H9 (cell line): ENCODE results near the gene SLC9A4. TPM values are rescaled to one million over a fixed set of nuclear protein-coding genes. Genes with fewer than 3 reads are reported as not detected.

Experiments
- DNase-seq: peaks from one replicate; pipeline ENCODE4 v3.0.0-alpha.2; 2017
- H2AFZ ChIP-seq: one replicate; pipeline ENCODE4 v1.6.1; 2013; ENCODE audit warnings: mild to moderate bottlenecking, low read length, control low read depth, moderate library complexity
- H2AK5ac ChIP-seq: 2 replicates; pipeline ENCODE4 v1.6.1; 2013; ENCODE audit warnings: low read length, control low read depth, mixed read lengths; ENCODE audit not compliant: insufficient read length
- H2BK120ac ChIP-seq: one replicate; pipeline ENCODE4 v1.6.1; 2013; ENCODE audit warnings: low read depth, mild to moderate bottlenecking, low read length, control low read depth, inconsistent platforms; ENCODE audit not compliant: poor library complexity, severe bottlenecking
- H2BK12ac ChIP-seq: 2 replicates; pipeline ENCODE4 v1.6.1; 2013; ENCODE audit warnings: low read length, control low read depth, mixed read lengths, low read depth; ENCODE audit not compliant: insufficient read length
- H2BK15ac ChIP-seq: 2 replicates; pipeline ENCODE4 v1.6.1; 2013; ENCODE audit warnings: low read depth, low read length, control low read depth
- H2BK20ac ChIP-seq: one replicate; pipeline ENCODE4 v1.6.1; 2013; ENCODE audit warnings: low read depth, mild to moderate bottlenecking, low read length, control low read depth, inconsistent platforms; ENCODE audit not compliant: poor library complexity, severe bottlenecking
- H2BK5ac ChIP-seq: 2 replicates; pipeline ENCODE4 v1.6.1; 2013; ENCODE audit warnings: low read length, control low read depth, mixed read lengths; ENCODE audit not compliant: insufficient read length
- H3K14ac ChIP-seq: 2 replicates; pipeline ENCODE4 v1.6.1; 2013; ENCODE audit warnings: low read length, control low read depth; ENCODE audit not compliant: insufficient read depth
- H3K18ac ChIP-seq: 2 replicates; pipeline ENCODE4 v1.6.1; 2013; ENCODE audit warnings: low read depth, mild to moderate bottlenecking, mixed read lengths, low read length, control low read depth; ENCODE audit not compliant: insufficient read length
- H3K23ac ChIP-seq: 2 replicates; pipeline ENCODE4 v1.6.1; 2013; ENCODE audit warnings: low read length, control low read depth, mixed read lengths, low read depth; ENCODE audit not compliant: insufficient read length
- H3K23me2 ChIP-seq: 2 replicates; pipeline ENCODE4 v1.6.1; 2013; ENCODE audit warnings: low read depth, mild to moderate bottlenecking, mixed read lengths, low read length, control low read depth; ENCODE audit not compliant: insufficient read length, poor library complexity, severe bottlenecking
- H3K27ac ChIP-seq: 2 replicates; pipeline ENCODE4 v1.5.1; 2013; ENCODE audit warnings: low read length, control low read depth, mixed read lengths, low read depth; ENCODE audit not compliant: insufficient read length
- H3K27me3 ChIP-seq: 2 replicates; pipeline ENCODE4 v1.6.1; 2013; ENCODE audit warnings: low read length, control low read depth, inconsistent platforms; ENCODE audit not compliant: insufficient read depth
- H3K4ac ChIP-seq: 2 replicates; pipeline ENCODE4 v1.6.1; 2013; ENCODE audit warnings: low read depth, mild to moderate bottlenecking, control low read depth, inconsistent platforms, low read length, moderate library complexity
- H3K4me1 ChIP-seq: 2 replicates; pipeline ENCODE4 v1.6.1; 2013; ENCODE audit warnings: low read length, control low read depth, inconsistent platforms; ENCODE audit not compliant: insufficient read depth
- H3K4me2 ChIP-seq: 2 replicates; pipeline ENCODE4 v1.6.1; 2013; ENCODE audit warnings: low read length, control low read depth, mixed read lengths; ENCODE audit not compliant: insufficient read length, insufficient read depth
- H3K56ac ChIP-seq: 2 replicates; pipeline ENCODE4 v1.6.1; 2013; ENCODE audit warnings: low read depth, mild to moderate bottlenecking, mixed read lengths, low read length, control low read depth; ENCODE audit not compliant: insufficient read length
- H3K79me1 ChIP-seq: 2 replicates; pipeline ENCODE4 v1.6.1; 2013; ENCODE audit warnings: low read depth, mild to moderate bottlenecking, moderate library complexity, low read length, control low read depth, inconsistent platforms; ENCODE audit not compliant: insufficient read depth, poor library complexity, severe bottlenecking
- H3K79me2 ChIP-seq: 2 replicates; pipeline ENCODE4 v1.6.1; 2013; ENCODE audit warnings: low read length, control low read depth, inconsistent platforms; ENCODE audit not compliant: insufficient read depth
- H3K9ac ChIP-seq: 2 replicates; pipeline ENCODE4 v1.6.1; 2013; ENCODE audit warnings: low read length, control low read depth, mixed read lengths; ENCODE audit not compliant: insufficient read length; ENCODE audit errors: extremely low read depth
- H3K9me3 ChIP-seq: one replicate; pipeline ENCODE4 v1.6.1; 2013; ENCODE audit warnings: low read depth, low read length, inconsistent platforms; ENCODE audit not compliant: control insufficient read depth
- H3T11ph ChIP-seq: one replicate; pipeline ENCODE4 v1.6.1; 2013; ENCODE audit warnings: mild to moderate bottlenecking, low read length, control low read depth, inconsistent platforms
- H4K20me1 ChIP-seq: one replicate; pipeline ENCODE4 v1.6.1; 2013; ENCODE audit not compliant: control insufficient read depth, insufficient read length, insufficient read depth
- H4K5ac ChIP-seq: 2 replicates; pipeline ENCODE4 v1.6.1; 2013; ENCODE audit warnings: low read depth, mild to moderate bottlenecking, mixed read lengths, low read length, control low read depth; ENCODE audit not compliant: insufficient read length
- H4K8ac ChIP-seq: replicated peaks from 2 replicates; pipeline ENCODE4 v1.6.1; 2013; ENCODE audit warnings: low read length, control low read depth, mixed read lengths, low read depth; ENCODE audit not compliant: insufficient read length
- H4K91ac ChIP-seq: 2 replicates; pipeline ENCODE4 v1.6.1; 2013; ENCODE audit warnings: low read depth, mild to moderate bottlenecking, moderate library complexity, mixed read lengths, low read length, control low read depth; ENCODE audit not compliant: insufficient read length
- H3K27ac Mint-ChIP-seq, 3 experiments: 2 replicates in 2 of 3; 3 replicates in 1 of 3; pipeline ENCODE4 v1.8.0; 2020 to 2021; ENCODE audit warnings: mixed read lengths in 3 of 3, mild to moderate bottlenecking in 1 of 3, moderate library complexity in 1 of 3
- H3K27me3 Mint-ChIP-seq: 2 replicates; pipeline ENCODE4 v1.8.0; 2021; ENCODE audit warnings: low read depth, mild to moderate bottlenecking, moderate library complexity, mixed read lengths
- H3K36me3 Mint-ChIP-seq, 3 experiments: 2 replicates in 2 of 3; 3 replicates in 1 of 3; pipeline ENCODE4 v1.8.0; 2020 to 2021; ENCODE audit warnings: low read depth in 3 of 3, mixed read lengths in 3 of 3; ENCODE audit not compliant: insufficient read depth in 1 of 3
- H3K4me1 Mint-ChIP-seq, 2 experiments: 2 replicates each; pipeline ENCODE4 v1.8.0; 2020; ENCODE audit warnings: mixed read lengths in 2 of 2
- H3K4me3 Mint-ChIP-seq, 2 experiments: 2 replicates in 1 of 2; 3 replicates in 1 of 2; pipeline ENCODE4 v1.8.0; 2020 to 2021; ENCODE audit warnings: mild to moderate bottlenecking in 2 of 2, mixed read lengths in 2 of 2, moderate library complexity in 1 of 2
- H3K9me3 Mint-ChIP-seq, 2 experiments: 2 replicates in 1 of 2; 3 replicates in 1 of 2; pipeline ENCODE4 v1.8.0; 2020; ENCODE audit warnings: mild to moderate bottlenecking in 2 of 2, mixed read lengths in 2 of 2, moderate library complexity in 1 of 2
- WGBS: extraction: QIAGEN DNeasy Blood & Tissue Kit; methylation state at CpG from one replicate; pipeline ENCODE4 v1.1.7; 2013; ENCODE audit warnings: missing lambda C conversion rate, low lambda C conversion rate, mixed read lengths; ENCODE audit not compliant: insufficient read length; ENCODE audit errors: extremely low coverage; 5-methylcytosine and 5-hydroxymethylcytosine counted together
- total RNA-seq: library from RNA; stranded (reverse); gene quantifications from 2 replicates; pipeline ENCODE4 v1.2.1, GENCODE V29; 2021
- TF ChIP-seq, protein P1 (sequence below): fragments of 200-600 bp; sonication (generic); conservative IDR thresholded peaks from 3 replicates; pipeline ENCODE4 v1.8.0; 2021; ENCODE audit warnings: antibody characterized with exemption, mild to moderate bottlenecking

Gene SLC9A4
- total RNA-seq, 1 experiment from 2014 or later: not detected

DNA sequence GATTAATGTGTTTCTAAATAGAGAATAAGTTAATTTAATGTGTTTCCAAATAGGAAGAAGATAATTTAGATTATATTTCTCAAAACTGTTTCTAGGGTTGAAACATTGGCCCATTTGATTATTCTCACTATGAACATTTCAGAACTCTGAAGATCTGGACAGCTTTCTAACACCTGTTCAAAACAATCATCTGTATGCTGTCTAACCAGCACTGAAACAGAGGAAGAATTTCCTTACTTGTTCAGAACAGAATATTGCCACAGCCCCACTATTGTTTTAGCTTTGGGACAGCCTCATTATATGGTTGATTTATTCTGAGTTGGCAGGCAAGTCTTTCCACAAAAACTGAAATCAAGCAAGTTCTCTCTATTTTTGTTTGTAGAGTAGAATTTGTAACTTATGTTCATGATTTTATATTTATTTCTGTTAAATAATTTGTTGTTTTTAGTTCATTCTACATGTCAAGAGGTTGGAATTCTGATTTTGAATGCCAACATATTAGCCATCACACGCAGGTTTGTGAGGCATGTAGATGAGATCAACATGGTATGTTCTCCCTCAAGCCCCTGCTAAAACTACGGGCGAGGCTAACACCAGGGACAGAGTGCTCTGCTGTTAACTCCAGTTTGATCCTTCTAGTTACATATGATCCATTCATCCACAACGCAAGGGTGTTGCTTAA, 38.9 kb upstream of the SLC9A4 start:
- Histone ChIP-seq H4K8ac (no peak overlapping the region), H2BK12ac (no peak overlapping the region), H3T11ph (no peak overlapping the region), H3K4ac (no peak overlapping the region), H4K91ac (no peak overlapping the region), H3K56ac (no peak overlapping the region), H3K27ac (no peak overlapping the region), H3K9ac (no peak overlapping the region), H3K14ac (no peak overlapping the region), H4K5ac (no peak overlapping the region), H3K4me1 (no peaks in the 10 kb centered on the region), H2AK5ac (no peak overlapping the region), H2AFZ (no peak overlapping the region), H2BK15ac (no peak overlapping the region), H3K23ac (no peak overlapping the region), H3K79me1 (no peaks in the 10 kb centered on the region), H3K27me3 (no peaks in the 10 kb centered on the region), H3K9me3 (no peaks in the 10 kb centered on the region), H3K4me2 (no peak overlapping the region), H3K23me2 (no peaks in the 10 kb centered on the region), H3K18ac (no peak overlapping the region), H2BK5ac (no peak overlapping the region), H2BK20ac (no peak overlapping the region), H2BK120ac (no peak overlapping the region), H3K79me2 (no peaks in the 10 kb centered on the region), H4K20me1 (no peaks in the 10 kb centered on the region)
- TF ChIP-seq, protein P1, sequence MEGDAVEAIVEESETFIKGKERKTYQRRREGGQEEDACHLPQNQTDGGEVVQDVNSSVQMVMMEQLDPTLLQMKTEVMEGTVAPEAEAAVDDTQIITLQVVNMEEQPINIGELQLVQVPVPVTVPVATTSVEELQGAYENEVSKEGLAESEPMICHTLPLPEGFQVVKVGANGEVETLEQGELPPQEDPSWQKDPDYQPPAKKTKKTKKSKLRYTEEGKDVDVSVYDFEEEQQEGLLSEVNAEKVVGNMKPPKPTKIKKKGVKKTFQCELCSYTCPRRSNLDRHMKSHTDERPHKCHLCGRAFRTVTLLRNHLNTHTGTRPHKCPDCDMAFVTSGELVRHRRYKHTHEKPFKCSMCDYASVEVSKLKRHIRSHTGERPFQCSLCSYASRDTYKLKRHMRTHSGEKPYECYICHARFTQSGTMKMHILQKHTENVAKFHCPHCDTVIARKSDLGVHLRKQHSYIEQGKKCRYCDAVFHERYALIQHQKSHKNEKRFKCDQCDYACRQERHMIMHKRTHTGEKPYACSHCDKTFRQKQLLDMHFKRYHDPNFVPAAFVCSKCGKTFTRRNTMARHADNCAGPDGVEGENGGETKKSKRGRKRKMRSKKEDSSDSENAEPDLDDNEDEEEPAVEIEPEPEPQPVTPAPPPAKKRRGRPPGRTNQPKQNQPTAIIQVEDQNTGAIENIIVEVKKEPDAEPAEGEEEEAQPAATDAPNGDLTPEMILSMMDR: no peak
- DNase-seq: no peak
- no peak overlapping the region for H3K27ac Mint-ChIP-seq
- WGBS: no CpG with 5 or more reads among the region's 4 CpGs
- H3K27me3 Mint-ChIP-seq: peaks cover 2% of the 10 kb centered on the region; the same call in 1 of the 2 replicates
- H3K4me3 Mint-ChIP-seq: no peak overlapping the region
- no peaks in the 10 kb centered on the region for H3K4me1 Mint-ChIP-seq
- no peaks in the 10 kb centered on the region for H3K9me3 Mint-ChIP-seq
- no peaks in the 10 kb centered on the region for H3K36me3 Mint-ChIP-seq
